RWPE1 (cell line): ENCODE data around the gene ZSCAN22.

Source experiments
- CTCF ChIA-PET: fragments of 350-600 bp; sonication (Branson Sonifier 250); formaldehyde crosslinking; extraction: SDS; loops from one replicate; lab custom pipeline; 2021; lab: Yijun Ruan, JAX
- POLR2A ChIA-PET: fragments of 400-600 bp; formaldehyde crosslinking; extraction: SDS; loops from one replicate; lab custom pipeline; 2020; ENCODE audit warnings: antibody characterized with exemption; ENCODE audit not compliant: low non-redundant PET; lab: Yijun Ruan, JAX
- DNase-seq: peaks from one replicate; pipeline ENCODE4 v3.0.0; 2012; ENCODE audit warnings: low spot score
- H3K27ac ChIP-seq: fragments of 450-650 bp; 2 replicates; pipeline ENCODE4 v1.5.1; 2017
- CTCF ChIP-seq: fragments of 450-650 bp; conservative IDR thresholded peaks from 2 replicates; pipeline ENCODE4 v1.5.1; 2017; ENCODE audit warnings: low read depth, mild to moderate bottlenecking

Gene ZSCAN22

DNA sequence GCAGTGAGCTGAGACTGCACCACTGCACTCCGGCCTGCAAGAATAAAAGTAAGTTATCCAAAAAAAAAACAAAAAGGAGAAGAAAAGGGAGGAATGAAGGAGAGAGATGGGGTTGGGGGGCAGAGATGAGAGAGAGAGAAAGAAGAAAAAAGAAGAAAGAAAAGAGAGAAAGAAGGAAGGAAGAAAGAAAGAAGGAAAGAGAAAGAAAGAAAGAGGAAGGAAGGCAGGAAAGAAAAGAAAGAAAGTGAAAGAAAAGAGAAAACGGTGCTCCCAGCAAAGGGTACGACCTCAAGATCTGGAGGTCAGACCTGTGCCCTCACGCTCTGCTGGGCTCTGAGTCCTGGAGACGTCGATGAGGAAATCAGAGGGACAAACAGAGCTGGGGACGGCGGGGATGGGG lies 22.8 kb downstream of the ZSCAN22 start:
- DNase-seq, result no peak
- CTCF ChIA-PET, result interaction anchor here (0.6 kb wide), 1 partner anchor 22 kb away, joined by 4 read pairs; no protein-coding TSS in a partner anchor
- no peak overlapping the region for H3K27ac ChIP-seq
- POLR2A ChIA-PET, result interaction anchor here (1.1 kb wide), 1 partner anchor 54 kb away, joined by 3 read pairs; no protein-coding TSS in a partner anchor
- TF ChIP-seq CTCF, result no peak

- ChIA-PET POLR2A (interaction anchor here (1.1 kb wide), 1 partner anchor 53 kb away, joined by 3 read pairs; no protein-coding TSS in a partner anchor), CTCF (interaction anchor here (0.6 to 0.7 kb wide), 2 partner anchors 22 to 168 kb away, joined by 3 to 4 read pairs; no protein-coding TSS in a partner anchor)
Measured at GRCh38 chr19:58350001-58350861, 23.4 kb downstream of the ZSCAN22 start.

GRCh38 chr19:58350871-58351557 lies 24.2 kb downstream of the ZSCAN22 start:
- ChIA-PET POLR2A (interaction anchor here (1.0 kb wide), 1 partner anchor 12 kb away, joined by 3 read pairs; the partner anchor contains the start of gene ZNF497), CTCF (no interaction called here)
- TF ChIP-seq CTCF, result no peak
- no peak for DNase-seq
- no peak overlapping the region for H3K27ac ChIP-seq

More at GRCh38 chr19:58350001-58350861, 23.4 kb downstream of the ZSCAN22 start:
- DNase-seq, result no peak
- no peak overlapping the region for H3K27ac ChIP-seq
- TF ChIP-seq CTCF, result no peak

GRCh38 chr19:58351558-58351878 lies 24.7 kb downstream of the ZSCAN22 start:
- ChIA-PET POLR2A (interaction anchor here (1.0 kb wide), 1 partner anchor 11 kb away, joined by 3 read pairs; the partner anchor contains the start of gene ZNF497), CTCF (interaction anchor here (0.6 kb wide), 1 partner anchor 167 kb away, joined by 4 read pairs; no protein-coding TSS in a partner anchor)
- no peak overlapping the region for H3K27ac ChIP-seq
- DNase-seq, result no peak
- no peak for TF ChIP-seq CTCF

DNA sequence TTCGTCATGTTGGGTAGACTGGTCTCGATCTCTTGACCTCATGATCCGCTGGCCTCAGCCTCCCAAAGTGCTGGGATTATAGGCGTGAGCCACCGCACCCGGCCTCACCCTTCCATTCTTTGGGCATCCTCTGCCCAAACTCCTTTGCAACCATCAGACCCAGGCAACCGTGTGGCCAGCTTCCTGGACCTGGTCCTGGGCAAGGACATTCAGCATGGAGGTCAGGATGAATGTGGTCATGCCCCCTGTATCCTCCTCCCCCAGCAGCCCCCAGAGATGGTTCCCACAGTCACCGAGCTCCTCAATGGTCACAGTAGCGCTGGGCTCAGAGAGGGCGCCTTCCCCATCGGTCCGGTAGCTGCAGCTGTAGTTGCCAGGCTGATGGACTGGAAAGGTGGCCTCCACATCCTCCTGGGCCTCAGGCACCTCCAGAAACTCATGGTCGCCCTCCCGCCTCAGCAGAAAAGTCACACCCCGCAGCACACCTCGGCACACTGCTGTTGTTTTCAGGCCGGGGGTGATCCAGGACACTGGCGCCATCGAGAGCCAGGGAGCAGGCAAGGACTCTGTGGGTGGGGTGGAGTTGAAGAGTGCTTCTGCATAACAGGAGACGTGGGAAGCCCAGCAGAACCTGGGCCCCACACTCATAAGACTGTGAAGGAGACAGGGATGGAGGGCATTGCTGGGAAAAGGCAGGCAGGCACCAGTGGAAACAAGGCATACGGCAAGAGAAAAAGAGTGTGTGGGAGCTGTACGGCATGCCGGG lies 25.4 kb downstream of the ZSCAN22 start:
- CTCF ChIA-PET, result interaction anchor here (0.6 kb wide), 1 partner anchor 167 kb away, joined by 4 read pairs; no protein-coding TSS in a partner anchor
- DNase-seq, result no peak
- no peak for TF ChIP-seq CTCF
- H3K27ac ChIP-seq, result no peak overlapping the region
- POLR2A ChIA-PET, result interaction anchor here (0.6 to 1.0 kb wide), 2 partner anchors 11 kb away, joined by 3 to 4 read pairs; partner anchors contain the start of gene ZNF497
